ENCODE data around the gene GPI.

DNA sequence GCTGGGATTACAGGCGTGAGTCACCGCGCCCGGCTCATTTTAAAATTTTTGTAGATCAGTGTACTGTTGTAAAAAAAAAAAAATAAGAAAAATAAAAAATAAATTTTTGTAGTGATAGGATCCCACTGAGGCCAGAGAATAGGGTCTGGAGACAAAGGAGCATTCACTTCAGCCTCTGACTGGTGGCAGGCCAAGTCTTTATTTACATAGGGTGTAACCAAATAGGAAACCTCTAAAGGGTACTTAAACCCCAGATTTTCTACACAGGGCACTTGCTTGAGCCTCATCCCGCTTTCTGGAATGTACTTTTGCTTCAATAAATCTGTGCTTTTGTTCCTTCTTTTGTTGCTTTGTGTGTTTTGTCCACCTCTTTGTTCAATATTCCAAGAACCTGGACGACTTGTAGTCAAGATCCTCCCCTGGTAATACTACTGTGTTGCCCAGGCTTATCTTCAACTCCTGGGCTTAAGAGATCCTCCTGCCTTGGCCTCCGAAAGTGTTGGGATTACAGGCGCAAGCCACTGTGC is 37.1 kb downstream of the GPI start:
- TF ChIP-seq, protein P1, sequence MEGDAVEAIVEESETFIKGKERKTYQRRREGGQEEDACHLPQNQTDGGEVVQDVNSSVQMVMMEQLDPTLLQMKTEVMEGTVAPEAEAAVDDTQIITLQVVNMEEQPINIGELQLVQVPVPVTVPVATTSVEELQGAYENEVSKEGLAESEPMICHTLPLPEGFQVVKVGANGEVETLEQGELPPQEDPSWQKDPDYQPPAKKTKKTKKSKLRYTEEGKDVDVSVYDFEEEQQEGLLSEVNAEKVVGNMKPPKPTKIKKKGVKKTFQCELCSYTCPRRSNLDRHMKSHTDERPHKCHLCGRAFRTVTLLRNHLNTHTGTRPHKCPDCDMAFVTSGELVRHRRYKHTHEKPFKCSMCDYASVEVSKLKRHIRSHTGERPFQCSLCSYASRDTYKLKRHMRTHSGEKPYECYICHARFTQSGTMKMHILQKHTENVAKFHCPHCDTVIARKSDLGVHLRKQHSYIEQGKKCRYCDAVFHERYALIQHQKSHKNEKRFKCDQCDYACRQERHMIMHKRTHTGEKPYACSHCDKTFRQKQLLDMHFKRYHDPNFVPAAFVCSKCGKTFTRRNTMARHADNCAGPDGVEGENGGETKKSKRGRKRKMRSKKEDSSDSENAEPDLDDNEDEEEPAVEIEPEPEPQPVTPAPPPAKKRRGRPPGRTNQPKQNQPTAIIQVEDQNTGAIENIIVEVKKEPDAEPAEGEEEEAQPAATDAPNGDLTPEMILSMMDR (IDR thresholded peaks at IDR 0.05; ENCODE audit: low read depth, low read length, poor library complexity, severe bottlenecking): no peak
- no peak for TF ChIP-seq EZH2phosphoT487 (IDR thresholded peaks at IDR 0.05; ENCODE audit: borderline replicate concordance, low read length)

All from DOHH2 (cell line).